GM19463 (cell line): ENCODE measurements around the gene TBX20.
"Not testable (repeated sequence)": the region's sequence is repeated elsewhere in the genome, so short reads cannot be mapped to it uniquely, and the experiment has no call there.

ENCODE experiments used
- ATAC-seq: cut with Tn5 transposase; IDR thresholded peaks from one replicate; pipeline ENCODE4 v1.9.1; 2021; ENCODE audit warnings: mild to moderate bottlenecking, moderate library complexity; ENCODE audit not compliant: unreplicated experiment

The TBX20 gene

DNA sequence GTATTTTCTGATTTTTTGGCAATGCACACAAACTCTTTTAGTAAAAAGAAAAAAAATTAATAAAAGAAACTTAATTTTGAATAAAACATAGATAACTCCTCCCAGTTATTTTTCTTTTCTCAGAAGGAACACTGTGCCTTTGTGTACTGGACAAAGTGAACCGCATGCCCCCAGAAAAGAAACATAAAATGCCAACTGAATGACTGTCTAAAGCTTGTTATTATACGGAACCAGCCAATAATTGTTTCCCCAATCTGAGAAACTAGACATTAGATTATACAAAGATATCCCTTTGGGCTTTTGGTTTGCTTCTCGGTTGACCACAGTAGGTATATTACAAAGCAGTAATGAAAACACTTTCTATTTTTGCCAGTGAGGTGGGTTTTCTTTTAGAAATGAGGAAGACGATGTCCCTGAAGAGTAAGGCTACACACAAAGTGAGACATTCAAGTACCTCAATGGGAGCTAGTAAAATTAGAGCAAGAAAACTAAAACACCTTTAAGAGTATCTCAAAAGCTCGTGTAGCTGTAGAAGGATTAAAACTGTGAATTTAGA, 25.3 kb downstream of the TBX20 start:
- not testable (repeated sequence) for ATAC-seq

DNA sequence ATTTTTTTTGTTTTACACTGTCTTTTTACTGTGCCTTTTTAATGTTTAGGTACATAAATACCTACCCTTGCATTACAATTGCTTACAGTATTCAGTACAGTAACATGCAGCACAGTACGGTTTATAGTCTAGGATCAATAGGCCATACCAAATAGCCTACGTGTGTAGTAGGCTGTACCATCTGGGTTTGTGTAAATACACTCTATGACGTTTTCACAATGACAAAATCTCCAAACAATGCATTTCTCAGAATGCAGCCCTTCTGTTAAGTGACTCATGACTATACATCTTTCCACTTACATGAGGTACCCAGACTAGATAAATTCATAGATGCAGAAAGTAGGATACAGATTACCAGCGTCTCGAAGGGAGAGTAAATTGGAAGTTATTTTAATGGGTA, 26.5 kb downstream of the TBX20 start:
- ATAC-seq, result not testable (repeated sequence)

DNA sequence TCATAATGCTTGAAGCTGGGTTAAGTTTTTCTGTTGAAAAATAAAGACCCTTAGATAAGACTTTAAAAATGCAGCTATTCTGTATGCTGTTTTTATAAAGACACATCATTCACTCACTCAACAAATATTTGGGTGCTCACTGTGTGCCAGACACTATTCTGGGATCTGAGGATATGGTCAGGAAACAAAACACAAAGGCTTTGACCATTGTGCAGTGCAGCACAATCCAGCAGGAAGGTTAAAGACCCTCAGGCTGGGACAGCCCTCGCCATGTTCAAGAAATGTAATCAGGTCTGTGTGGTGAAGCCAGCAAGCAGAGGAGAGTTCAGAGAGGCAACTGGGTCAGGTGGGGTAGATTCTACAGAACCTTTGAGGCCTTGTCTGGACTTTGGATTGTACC, 31.5 kb downstream of the TBX20 start:
- not testable (repeated sequence) for ATAC-seq

DNA sequence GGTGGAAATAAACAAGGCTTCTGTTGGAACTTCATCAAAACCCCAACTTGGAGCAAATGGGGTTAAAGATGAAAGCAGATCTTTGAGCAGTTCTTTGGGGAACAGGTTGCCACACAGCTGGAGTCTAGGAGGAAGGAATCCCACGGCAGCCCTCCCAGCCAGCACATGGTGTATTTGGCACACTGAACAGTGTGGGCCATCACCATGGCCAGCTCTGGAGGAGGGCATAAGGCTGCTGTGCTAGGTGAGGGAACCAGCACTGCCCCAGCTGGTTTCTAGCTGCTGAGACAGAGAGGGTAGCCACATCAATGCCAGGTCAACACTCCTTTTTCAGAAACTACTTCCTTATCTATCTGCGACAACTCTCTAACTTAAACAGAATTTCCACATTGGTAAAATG, 33.7 kb downstream of the TBX20 start:
- ATAC-seq, result not testable (repeated sequence)

DNA sequence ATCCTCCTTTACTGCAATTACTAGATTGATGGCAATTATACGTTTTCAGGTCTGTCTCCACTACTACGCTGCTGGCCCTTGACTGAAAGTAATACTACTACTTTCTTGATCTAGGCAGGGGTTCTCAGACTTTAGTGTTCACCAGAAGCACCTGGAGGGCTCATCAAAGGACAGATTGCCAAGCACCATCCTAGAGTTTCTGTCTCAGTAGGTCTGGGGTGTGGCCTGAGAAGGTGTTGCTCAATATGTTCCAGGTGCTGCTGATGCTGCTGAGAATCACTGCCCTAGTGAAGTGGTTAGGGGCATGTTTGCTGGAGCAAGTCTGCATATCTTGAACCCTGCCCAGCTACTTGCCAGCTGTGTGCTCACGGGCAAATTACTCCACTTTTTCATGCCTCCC, 37.9 kb downstream of the TBX20 start:
- ATAC-seq, result not testable (repeated sequence)

DNA sequence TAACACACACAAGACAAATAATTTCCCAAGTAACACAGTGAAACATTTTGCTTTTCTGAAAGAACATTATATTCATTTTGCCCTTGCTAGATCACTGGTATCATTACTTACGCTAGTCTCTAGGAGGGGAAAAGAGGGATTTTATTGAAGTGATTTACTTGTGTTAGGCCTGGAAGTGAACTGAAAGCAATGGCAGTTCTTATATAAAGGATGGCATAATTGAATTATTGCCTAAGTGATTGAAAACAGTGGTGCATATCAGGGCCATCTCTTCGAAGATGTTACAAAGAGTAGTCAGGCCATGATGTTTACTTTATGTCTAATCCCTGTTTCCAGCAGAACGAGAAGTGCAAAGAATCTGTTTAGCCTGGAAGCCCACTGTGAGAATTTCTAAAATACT, 38.8 kb downstream of the TBX20 start:
- not testable (repeated sequence) for ATAC-seq

DNA sequence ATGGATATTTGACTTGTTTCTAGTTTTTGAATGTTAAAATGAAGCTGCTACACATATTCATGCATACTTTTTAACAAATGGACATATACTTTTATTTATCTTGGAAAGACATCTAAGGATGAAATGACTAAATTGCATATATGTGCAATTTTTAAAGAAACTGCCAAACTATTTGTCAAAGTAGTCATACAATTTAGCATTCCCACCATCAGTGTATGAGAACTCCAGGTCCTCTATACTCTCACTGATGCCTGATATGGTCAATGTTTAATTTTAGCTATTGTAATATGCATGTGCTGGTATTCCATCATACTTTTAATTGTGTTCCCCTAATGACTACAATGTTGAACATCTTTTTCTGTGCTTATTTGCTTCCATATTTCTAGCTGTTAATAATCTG, 47.0 kb downstream of the TBX20 start:
- ATAC-seq, result not testable (repeated sequence)

DNA sequence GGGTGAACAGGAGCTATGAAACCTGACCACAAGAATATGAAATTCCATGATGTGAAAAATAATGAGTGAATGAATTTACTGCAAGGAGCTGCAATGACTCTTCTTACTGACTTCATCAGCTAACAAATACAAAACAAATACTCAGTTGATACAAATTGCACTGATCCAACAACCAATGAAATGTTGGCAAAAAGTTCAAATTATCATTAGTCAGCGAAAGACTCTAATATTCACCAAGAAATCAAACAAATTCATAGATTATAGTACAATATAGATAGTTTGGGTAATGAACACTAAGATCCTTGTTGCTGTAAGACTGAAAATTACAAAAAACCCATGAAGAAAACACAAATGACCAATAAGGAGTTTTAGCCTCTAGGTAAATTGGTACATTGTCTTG, 49.0 kb downstream of the TBX20 start:
- ATAC-seq, result not testable (repeated sequence)

DNA sequence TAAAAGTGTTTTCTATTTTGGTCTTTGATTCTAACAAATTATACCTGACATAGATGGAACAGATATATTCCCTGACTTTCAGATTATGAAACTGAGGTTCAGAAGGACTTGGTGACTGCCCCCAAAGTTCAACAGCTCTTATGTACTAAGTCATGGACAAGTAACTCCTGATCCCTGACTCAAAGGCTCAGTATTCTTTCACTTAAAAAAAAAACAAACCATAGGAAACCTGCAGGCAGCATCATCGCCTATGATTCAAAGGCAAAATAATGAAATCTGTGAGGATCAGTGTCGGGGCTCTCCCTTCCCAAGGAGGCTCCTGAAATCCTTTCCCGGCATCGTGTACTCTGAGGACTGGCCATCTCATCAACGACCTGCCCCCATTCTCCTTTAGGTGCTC, 49.9 kb downstream of the TBX20 start:
- not testable (repeated sequence) for ATAC-seq

DNA sequence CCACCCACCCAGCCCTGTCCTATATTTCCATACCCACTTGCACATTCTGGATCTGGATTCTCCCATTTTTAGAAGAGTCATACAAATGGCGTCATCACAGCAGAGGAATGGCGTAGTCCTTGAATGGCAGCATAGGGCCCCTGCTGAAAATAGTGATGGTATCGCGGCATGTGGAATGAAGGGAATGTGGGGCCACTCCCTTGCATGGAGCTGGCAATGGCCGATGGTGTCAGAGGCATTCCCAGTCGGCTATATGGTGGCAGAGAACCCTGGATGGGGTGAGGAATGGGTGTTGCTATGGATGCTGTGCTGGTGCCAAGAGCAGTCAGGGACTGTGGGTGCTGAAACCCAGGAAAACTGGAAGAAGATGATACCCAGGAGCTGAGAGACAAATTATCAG, 51.5 kb downstream of the TBX20 start:
- not testable (repeated sequence) for ATAC-seq

DNA sequence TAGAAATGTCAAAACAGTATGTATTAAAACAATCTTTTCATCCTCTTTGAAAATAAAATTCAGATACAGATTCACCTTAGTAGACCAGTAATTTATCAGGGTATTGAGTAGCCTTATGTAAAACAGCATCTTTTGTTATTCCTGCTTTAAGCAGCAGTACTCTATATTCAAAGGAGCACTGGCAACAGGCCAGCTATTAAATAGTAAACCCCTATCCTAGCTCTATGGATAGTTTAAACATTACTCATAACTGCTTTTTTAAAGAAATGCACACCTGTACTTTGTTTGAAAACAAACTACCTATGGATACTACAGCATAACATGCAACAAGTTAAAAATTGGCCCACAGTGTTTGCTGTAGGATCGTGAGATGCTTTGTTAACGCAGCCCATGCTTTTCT, 53.7 kb downstream of the TBX20 start:
- ATAC-seq, result not testable (repeated sequence)

DNA sequence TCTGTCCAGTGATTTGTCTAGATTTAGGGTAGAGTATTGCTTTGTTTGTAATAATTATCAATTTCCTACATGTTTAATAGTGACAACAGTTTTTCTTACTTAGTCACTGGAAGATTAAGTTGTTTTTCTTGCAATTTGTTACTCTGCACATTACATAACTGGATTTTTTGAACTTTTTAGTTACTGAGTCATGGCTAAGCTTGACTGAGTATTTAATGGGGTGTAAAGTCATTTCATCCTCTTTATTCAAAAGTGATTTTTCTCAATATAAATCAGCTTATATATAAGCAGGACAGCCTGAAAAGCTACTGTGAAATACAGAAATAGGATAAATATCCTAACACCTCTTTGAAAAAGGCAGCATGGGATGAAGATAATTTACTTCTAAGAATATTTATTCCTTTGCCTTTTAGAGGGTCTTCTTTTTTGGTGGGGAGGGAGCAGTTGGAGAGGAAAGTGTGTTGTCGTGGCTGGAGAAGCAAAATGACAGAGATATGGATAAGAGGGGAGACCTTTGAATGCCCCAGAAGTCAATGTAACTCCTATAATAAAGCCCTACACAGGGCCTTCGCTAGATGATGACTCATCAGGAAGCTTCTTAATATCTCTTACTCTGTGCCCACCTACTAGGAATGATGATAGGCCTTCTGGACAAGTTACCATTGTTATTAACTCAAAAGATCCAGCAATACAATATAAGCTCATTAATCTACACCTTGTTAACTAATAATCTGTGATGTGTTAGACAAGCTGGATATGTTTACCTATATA, 55.3 kb downstream of the TBX20 start:
- ATAC-seq, result not testable (repeated sequence)

DNA sequence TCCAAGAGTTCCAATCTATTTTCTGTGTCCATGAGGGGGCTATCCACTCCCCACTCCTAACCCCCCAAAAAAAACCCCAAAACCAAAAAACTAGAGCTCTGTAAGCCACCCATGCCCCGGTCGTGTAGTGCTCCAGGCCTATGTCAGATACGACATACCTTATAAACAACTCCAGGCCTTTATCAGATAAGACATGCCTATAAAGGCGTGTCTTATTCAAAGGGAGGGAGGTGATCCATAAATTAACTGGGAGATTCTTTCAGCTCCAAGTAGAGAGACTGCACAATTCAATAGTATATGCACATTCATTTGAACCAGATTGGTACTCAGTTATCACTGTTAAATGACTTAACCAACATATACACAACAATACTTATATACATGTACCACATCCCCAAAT, 62.3 kb downstream of the TBX20 start:
- ATAC-seq, result not testable (repeated sequence)

DNA sequence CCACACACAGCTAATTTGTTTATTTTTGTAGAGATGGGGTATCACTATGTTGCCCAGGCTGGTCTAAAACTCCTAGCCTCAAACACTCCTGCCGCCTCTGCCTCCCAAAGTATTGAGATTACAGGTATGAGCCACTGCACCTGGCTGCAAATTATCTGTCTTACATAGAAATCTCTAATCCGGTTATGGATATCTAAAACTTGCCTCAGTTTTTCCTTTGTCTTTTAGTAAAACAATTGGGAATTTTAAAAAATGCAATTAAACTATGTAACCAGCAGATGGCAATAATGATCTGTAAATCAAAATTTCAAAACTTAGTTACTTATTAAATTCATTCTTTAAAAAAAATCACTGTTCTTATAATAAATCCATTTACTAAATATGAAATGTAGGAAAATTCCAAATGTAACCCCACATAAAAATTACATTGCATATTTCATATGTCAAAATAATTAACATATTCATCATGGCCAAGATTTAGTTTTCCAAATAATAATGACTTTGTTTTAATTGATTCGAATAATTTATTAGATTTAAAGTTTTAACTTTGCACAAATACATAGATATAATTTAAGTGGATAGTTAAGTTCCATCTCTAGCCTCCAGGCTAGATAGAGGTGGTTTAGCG, 63.6 kb downstream of the TBX20 start:
- ATAC-seq, result not testable (repeated sequence)

DNA sequence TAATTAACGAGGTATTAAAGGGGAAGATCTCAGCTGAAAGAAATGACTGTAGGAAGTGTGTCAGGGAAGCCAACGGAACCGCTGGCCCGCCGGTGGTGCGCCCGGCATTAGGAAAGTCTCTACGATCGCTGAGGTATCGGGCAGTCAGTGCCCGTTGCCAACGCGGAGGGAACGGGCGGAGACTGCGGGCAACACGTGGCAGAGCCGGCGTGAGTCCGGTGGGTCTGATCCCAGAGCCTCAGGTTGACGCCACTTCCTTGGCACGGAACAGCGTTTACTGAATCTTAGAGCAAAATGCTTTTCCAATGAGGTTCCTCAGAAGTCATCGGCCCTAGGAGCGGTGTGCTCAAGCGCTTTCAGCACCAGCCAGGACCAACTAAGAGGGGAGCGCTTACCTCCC, 67.1 kb downstream of the TBX20 start:
- not testable (repeated sequence) for ATAC-seq

DNA sequence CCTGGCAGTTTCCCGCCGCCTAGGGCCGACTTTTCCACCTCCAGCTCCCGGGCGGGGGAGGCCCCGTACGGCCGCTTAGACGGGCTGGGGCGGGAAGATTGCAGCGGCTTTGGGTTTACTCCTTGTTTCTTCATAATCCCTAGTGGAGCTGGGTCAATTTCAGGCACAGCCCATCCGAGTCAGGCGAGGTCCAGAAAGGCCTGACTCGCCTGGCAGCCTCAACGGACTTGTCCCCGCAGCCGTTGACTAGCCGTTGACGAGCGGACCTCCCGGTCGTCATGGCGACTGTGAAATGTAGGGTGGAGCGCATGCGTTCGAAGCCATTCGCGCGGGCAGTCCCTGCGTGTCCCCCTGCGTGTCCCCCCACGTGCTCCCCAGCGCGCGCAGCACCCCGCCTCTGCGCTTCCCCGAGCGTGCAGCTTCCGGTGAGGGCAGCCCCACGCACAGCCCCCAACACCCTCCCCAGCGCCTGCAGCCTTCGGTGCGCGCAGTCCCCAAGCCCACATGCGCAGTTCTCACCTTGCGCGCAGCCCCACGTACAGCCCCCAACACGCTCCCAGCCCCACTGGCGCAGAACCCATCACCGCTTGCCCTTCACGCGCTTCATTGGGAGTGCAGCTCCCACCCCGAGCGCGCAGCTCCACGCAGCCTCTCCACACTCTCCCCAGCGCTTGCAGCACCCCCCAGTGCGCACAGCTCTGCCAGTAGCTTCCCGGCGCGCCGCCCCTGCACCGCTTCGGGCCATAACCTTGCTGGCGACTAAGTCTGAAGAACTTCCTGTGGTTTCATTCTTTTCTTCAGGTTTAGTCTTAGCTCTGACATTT, 67.8 kb downstream of the TBX20 start:
- ATAC-seq, result no peak

DNA sequence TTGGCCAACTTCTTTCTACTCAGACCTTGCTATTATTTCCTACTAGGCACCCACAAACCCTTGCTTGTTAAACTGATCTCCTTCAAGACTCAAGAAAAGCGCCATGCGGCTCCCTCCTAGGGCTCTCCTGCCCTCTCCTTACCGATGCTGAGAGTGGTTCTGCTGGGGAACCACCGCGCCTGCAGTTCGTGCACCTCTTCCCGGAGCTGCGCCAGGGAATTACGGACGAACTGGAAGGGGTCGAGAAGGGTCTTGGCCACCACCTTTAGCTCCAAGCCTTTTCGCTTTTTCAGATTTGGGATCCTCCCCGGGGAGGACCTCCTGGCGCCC, 68.4 kb downstream of the TBX20 start:
- ATAC-seq, result not testable (repeated sequence)

DNA sequence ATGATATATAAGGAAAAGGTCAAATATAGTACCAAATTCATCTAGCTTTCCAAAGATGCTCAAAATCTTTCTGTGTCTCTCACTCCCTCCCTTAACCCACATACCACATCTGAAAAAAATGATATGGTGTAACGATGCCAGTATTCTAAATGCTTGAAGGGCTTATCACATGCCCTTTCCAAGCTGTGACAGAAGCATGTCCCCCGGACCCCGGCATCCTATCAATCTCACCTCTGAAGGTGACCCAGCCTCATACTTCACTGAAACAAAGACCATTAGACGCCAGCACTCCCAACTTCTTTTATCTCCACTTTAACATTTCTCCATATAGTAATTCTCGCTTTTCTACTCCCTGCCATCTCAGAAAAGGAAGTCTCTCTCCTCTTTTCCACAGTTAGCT, 68.9 kb downstream of the TBX20 start:
- not testable (repeated sequence) for ATAC-seq

DNA sequence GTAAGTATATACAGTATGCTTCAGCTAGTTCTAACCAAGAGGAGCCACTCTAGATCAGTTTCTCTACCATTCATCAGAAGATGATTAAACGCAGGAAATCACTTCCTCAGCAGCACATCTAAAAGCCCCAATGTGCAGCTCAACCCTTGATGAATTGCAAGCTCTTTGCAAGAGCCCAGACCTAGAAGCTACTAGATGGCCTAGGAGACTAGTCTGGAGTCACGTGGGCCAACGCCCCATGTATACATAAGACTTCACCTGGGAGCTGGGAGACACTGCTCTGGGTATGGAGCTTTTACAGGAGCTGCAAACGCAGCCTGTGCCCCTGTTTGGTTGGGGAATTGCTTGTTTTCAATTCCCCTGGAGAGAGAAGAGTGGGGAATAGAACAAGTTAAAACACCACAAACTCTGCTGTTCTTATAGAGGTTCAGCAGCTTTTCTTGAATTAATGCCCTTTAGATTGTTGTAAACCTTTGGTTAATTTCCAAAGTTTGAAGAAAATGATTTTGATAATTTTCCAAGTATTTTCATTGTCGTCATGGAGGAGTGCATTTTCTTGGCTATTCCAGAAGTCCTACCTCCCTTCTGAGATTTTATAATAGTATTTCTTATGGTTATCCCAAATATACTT, 69.9 kb downstream of the TBX20 start:
- ATAC-seq, result not testable (repeated sequence)

DNA sequence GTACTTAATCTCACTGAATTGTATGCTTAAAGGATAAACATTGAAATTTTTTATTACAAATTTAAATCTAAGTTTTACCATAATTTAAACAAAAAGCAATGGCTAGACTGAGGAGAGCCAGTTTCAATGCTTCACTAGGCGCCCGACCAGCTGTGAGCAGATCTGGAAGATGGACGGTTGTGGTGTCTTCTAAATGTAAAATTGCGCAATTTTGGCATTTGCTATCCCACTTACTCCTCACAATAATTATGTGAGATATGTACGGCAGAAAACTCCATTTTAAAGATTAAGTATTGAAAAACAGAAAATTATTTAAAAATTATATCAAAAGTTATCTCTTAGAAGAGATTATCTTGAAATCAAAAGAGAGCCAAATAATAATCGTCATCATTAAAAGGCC, 73.2 kb downstream of the TBX20 start:
- ATAC-seq, result not testable (repeated sequence)

DNA sequence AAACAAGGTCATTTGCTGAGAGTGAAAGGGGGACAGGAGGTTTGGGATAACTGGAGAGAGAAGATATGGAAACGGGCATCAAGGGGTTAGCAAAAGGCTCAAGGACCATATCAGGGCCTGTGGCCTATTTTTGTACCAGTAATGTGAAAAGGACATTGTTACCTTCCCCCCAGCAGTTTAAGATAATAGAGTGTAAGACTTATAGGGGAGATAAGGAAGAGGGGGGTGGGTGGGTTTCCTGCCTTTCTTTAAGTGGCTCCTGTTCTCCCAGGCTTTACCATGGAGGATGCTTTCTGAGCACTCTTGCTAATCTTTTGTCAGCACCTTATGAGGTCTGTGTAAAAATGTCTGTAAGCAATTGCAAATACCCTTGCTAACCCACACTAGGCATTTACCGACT, 80.7 kb downstream of the TBX20 start:
- not testable (repeated sequence) for ATAC-seq
